Adrenal gland (tissue), 5 donors: ENCODE results near the gene LPP.

Source experiments
- POLR2A ChIP-seq, 2 donors: fragments of 450-650 bp; IDR thresholded peaks; one replicate each; pipeline ENCODE4 v1.6.1; 2017; ENCODE audit warnings: antibody characterized with exemption in 2 of 2, mild to moderate bottlenecking in 2 of 2, moderate library complexity in 1 of 2
- TF ChIP-seq, protein P1 (sequence below), 6 experiments: fragments of 450-650 bp in 4 of 6; fragments of 200-600 bp in 2 of 6; sonication (generic) in 1 of 6; IDR thresholded peaks; 1 replicate in 5 of 6; 2 replicates in 1 of 6; pipeline versions ENCODE4 v1.5.1 to v1.8.0; 2016 to 2021; ENCODE audit warnings: antibody characterized with exemption in 6 of 6, mild to moderate bottlenecking in 2 of 6, moderate library complexity in 1 of 6
- donor health status: DM: no; HTN: no; CAD: no.

DNA sequence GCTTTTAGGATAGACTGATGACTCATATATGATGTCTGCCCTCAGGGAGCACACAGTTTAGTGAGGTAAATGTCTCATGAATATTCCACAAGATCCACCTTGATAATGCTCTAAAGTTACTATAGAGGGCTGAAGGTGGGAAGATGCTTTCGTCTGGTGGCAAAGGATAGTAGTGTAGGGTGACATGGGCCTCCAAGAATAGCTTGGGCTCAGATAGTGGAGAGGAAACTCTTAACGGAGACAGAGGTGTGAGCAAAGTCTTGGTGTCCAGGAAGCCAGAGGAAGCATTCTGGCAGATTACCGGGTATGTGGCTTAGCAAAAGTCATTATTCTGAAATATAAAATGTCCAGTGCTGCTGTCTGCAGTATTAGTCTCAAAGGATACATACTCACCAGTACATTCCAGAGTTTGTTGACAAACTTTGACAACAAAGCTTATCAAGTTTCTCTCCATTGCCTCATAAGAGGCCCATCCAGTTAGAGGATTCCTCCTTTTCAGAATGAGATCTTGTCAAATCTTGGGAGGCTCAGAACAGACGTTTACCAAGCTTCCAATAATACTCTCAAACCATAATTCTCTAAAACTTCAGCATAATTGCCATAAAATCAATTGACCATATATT is 316.7 kb downstream of the LPP start:
- TF ChIP-seq, protein P1, sequence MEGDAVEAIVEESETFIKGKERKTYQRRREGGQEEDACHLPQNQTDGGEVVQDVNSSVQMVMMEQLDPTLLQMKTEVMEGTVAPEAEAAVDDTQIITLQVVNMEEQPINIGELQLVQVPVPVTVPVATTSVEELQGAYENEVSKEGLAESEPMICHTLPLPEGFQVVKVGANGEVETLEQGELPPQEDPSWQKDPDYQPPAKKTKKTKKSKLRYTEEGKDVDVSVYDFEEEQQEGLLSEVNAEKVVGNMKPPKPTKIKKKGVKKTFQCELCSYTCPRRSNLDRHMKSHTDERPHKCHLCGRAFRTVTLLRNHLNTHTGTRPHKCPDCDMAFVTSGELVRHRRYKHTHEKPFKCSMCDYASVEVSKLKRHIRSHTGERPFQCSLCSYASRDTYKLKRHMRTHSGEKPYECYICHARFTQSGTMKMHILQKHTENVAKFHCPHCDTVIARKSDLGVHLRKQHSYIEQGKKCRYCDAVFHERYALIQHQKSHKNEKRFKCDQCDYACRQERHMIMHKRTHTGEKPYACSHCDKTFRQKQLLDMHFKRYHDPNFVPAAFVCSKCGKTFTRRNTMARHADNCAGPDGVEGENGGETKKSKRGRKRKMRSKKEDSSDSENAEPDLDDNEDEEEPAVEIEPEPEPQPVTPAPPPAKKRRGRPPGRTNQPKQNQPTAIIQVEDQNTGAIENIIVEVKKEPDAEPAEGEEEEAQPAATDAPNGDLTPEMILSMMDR (IDR thresholded peaks at IDR 0.05): no peak
- TF ChIP-seq POLR2A (IDR thresholded peaks at IDR 0.05): no peak
